H1 (cell line): Measurements from ENCODE around the gene BROX. TPM values are rescaled to one million over a fixed set of nuclear protein-coding genes. Genes with fewer than 3 reads are reported as not detected.

ENCODE experiments used
- CTCF ChIA-PET: fragments of 300-600 bp; sonication (Branson Sonifier 250); formaldehyde crosslinking; loops from one replicate; lab custom pipeline; 2021; ENCODE audit not compliant: partially characterized antibody; lab: Charles Lee
- POLR2A ChIA-PET: fragments of 300-600 bp; sonication (Branson Sonifier 250); formaldehyde crosslinking; loops from one replicate; lab custom pipeline; 2021; ENCODE audit warnings: inconsistent platforms; ENCODE audit not compliant: partially characterized antibody; lab: Charles Lee
- DNase-seq, 2 experiments: peaks; one replicate each; pipeline versions ENCODE4 v3.0.0 to v3.0.0-alpha.2; 2010 to 2022; ENCODE audit warnings: low spot score in 2 of 2, low read depth in 1 of 2, mixed read lengths in 1 of 2
- FAIRE-seq: peaks from 2 replicates; lab custom pipeline; 2011; peaks lifted over from hg19 to GRCh38; lab: Jason Lieb, UNC
- H2AFZ ChIP-seq: 2 replicates; pipeline ENCODE4 v1.8.1; 2012; ENCODE audit warnings: low read length, inconsistent platforms
- H2AK5ac ChIP-seq: 2 replicates; pipeline ENCODE4 v1.6.1; 2013; ENCODE audit warnings: low read depth, low read length
- H2BK120ac ChIP-seq: replicated peaks from 2 replicates; pipeline ENCODE3; 2013; ENCODE audit warnings: low read depth, low read length, inconsistent platforms
- H2BK12ac ChIP-seq: 2 replicates; pipeline ENCODE4 v1.6.1; 2013; ENCODE audit warnings: low read depth, low read length
- H2BK15ac ChIP-seq: 2 replicates; pipeline ENCODE4 v1.6.1; 2013; ENCODE audit warnings: low read length
- H2BK20ac ChIP-seq: 2 replicates; pipeline ENCODE4 v1.6.1; 2013; ENCODE audit warnings: low read length
- H2BK5ac ChIP-seq: 2 replicates; pipeline ENCODE4 v1.6.1; 2013; ENCODE audit warnings: low read depth, low read length
- H3K14ac ChIP-seq: 2 replicates; pipeline ENCODE4 v1.6.1; 2013; ENCODE audit warnings: inconsistent platforms; ENCODE audit not compliant: insufficient read length
- H3K18ac ChIP-seq: 2 replicates; pipeline ENCODE4 v1.6.1; 2013; ENCODE audit warnings: low read length; ENCODE audit errors: extremely low read depth
- H3K23ac ChIP-seq: 2 replicates; pipeline ENCODE4 v1.6.1; 2013; ENCODE audit warnings: inconsistent platforms; ENCODE audit not compliant: insufficient read length
- H3K23me2 ChIP-seq: 2 replicates; pipeline ENCODE4 v1.6.1; 2013; ENCODE audit warnings: low read depth, low read length
- H3K27ac ChIP-seq: 2 replicates; pipeline ENCODE4 v1.6.1; 2011; ENCODE audit warnings: low read depth, low read length, inconsistent platforms
- H3K27me3 ChIP-seq, 4 experiments: replicated peaks in 1 of 4; 1 replicate in 1 of 4; 2 replicates in 3 of 4; pipeline versions ENCODE4 v1.6.1 to v1.8.1; 2011 to 2013; ENCODE audit warnings: low read length in 3 of 4, mild to moderate bottlenecking in 3 of 4, inconsistent platforms in 2 of 4, mixed read lengths in 2 of 4, moderate library complexity in 1 of 4; ENCODE audit not compliant: control insufficient read depth in 3 of 4, insufficient read depth in 3 of 4; ENCODE audit errors: extremely low read depth in 1 of 4
- H3K36me3 ChIP-seq, 4 experiments: 2 replicates each; pipeline versions ENCODE4 v1.6.1 to v1.8.1; 2011 to 2013; ENCODE audit warnings: mild to moderate bottlenecking in 4 of 4, low read length in 3 of 4, moderate library complexity in 2 of 4, control low read depth in 1 of 4, inconsistent platforms in 1 of 4; ENCODE audit not compliant: insufficient read depth in 4 of 4, control insufficient read depth in 2 of 4
- H3K4ac ChIP-seq: replicated peaks from 2 replicates; pipeline ENCODE3; 2013; ENCODE audit warnings: low read length, low read depth, mixed read lengths, inconsistent platforms; ENCODE audit not compliant: insufficient read length
- H3K4me1 ChIP-seq, 4 experiments: replicated peaks in 1 of 4; 1 replicate in 1 of 4; 2 replicates in 3 of 4; pipeline versions ENCODE4 v1.6.1 to v1.8.1; 2011 to 2013; ENCODE audit warnings: low read length in 3 of 4, inconsistent platforms in 2 of 4, mixed read lengths in 1 of 4; ENCODE audit not compliant: insufficient read depth in 4 of 4, control insufficient read depth in 3 of 4
- H3K4me2 ChIP-seq, 2 experiments: 2 replicates each; pipeline versions ENCODE4 v1.6.1 to v1.8.1; 2011 to 2013; ENCODE audit warnings: low read depth in 2 of 2, low read length in 2 of 2, control low read depth in 1 of 2, inconsistent platforms in 1 of 2, mild to moderate bottlenecking in 1 of 2; ENCODE audit not compliant: insufficient read depth in 1 of 2
- H3K4me3 ChIP-seq, 4 experiments: fragments of 200-600, 300-600 bp in 1 of 4; sonication (generic), shearing (Covaris generic), sonication (Bioruptor Twin) in 1 of 4; 2 replicates each; pipeline versions ENCODE4 v1.5.1 to v1.8.1; 2011 to 2016; ENCODE audit warnings: low read length in 4 of 4, low read depth in 3 of 4, control low read depth in 2 of 4, inconsistent platforms in 2 of 4, mild to moderate bottlenecking in 2 of 4, mixed read lengths in 1 of 4, moderate library complexity in 1 of 4; ENCODE audit not compliant: insufficient read depth in 2 of 4; ENCODE audit errors: extremely low read depth in 1 of 4
- H3K56ac ChIP-seq: replicated peaks from 2 replicates; pipeline ENCODE3; 2013; ENCODE audit warnings: low read depth, mild to moderate bottlenecking, mixed read lengths, low read length, inconsistent platforms; ENCODE audit not compliant: insufficient read length
- H3K79me1 ChIP-seq: 2 replicates; pipeline ENCODE4 v1.6.1; 2013; ENCODE audit warnings: low read depth, low read length, control low read depth
- H3K79me2 ChIP-seq, 2 experiments: 2 replicates each; pipeline versions ENCODE4 v1.6.1 to v1.8.1; 2012 to 2013; ENCODE audit warnings: low read length in 2 of 2, mild to moderate bottlenecking in 2 of 2, inconsistent platforms in 1 of 2; ENCODE audit not compliant: insufficient read depth in 2 of 2, control insufficient read depth in 1 of 2
- H3K9ac ChIP-seq, 4 experiments: replicated peaks in 1 of 4; 1 replicate in 1 of 4; 2 replicates in 3 of 4; pipeline versions ENCODE4 v1.6.1 to v1.8.1; 2011 to 2013; ENCODE audit warnings: low read depth in 3 of 4, low read length in 3 of 4, control low read depth in 2 of 4, mild to moderate bottlenecking in 2 of 4, moderate library complexity in 2 of 4, inconsistent platforms in 1 of 4; ENCODE audit errors: extremely low read depth in 1 of 4
- H3K9me3 ChIP-seq, 2 experiments: 2 replicates each; pipeline versions ENCODE4 v1.6.1 to v1.8.1; 2012 to 2013; ENCODE audit warnings: mild to moderate bottlenecking in 2 of 2, moderate library complexity in 2 of 2, control low read depth in 1 of 2, inconsistent platforms in 1 of 2, low read depth in 1 of 2, low read length in 1 of 2, mixed read lengths in 1 of 2; ENCODE audit not compliant: insufficient read depth in 2 of 2
- H4K20me1 ChIP-seq, 2 experiments: replicated peaks in 1 of 2; 2 replicates each; pipeline versions ENCODE3 to v1.8.1; 2011 to 2013; ENCODE audit warnings: inconsistent platforms in 2 of 2, low read length in 2 of 2, mild to moderate bottlenecking in 1 of 2; ENCODE audit not compliant: insufficient read depth in 2 of 2, control insufficient read depth in 1 of 2
- H4K5ac ChIP-seq: 2 replicates; pipeline ENCODE4 v1.6.1; 2013; ENCODE audit warnings: low read length, low read depth, mixed read lengths, inconsistent platforms; ENCODE audit not compliant: insufficient read length
- H4K8ac ChIP-seq: 2 replicates; pipeline ENCODE4 v1.8.0; 2013; ENCODE audit warnings: mild to moderate bottlenecking, moderate library complexity, low read length, inconsistent platforms; ENCODE audit not compliant: insufficient read depth; ENCODE audit errors: extremely low read depth
- H4K91ac ChIP-seq: replicated peaks from 2 replicates; pipeline ENCODE3; 2013; ENCODE audit warnings: low read length, mixed read lengths, inconsistent platforms; ENCODE audit not compliant: insufficient read length
- BRCA1 ChIP-seq: IDR thresholded peaks from 2 replicates; pipeline ENCODE4 v1.6.1; 2012; ENCODE audit warnings: low read depth, low read length, improper control_type of control experiment
- CEBPB ChIP-seq: IDR thresholded peaks from 2 replicates; pipeline ENCODE4 v1.6.1; 2012; ENCODE audit warnings: low read depth, low read length
- CHD1 ChIP-seq: IDR thresholded peaks from 2 replicates; pipeline ENCODE4 v1.6.1; 2012; ENCODE audit warnings: low read depth, low read length, improper control_type of control experiment
- MAX ChIP-seq: IDR thresholded peaks from 2 replicates; pipeline ENCODE4 v1.6.1; 2012; ENCODE audit warnings: inconsistent platforms
- POU5F1 ChIP-seq: IDR thresholded peaks from 2 replicates; pipeline ENCODE4 v1.6.1; 2011; ENCODE audit warnings: low read depth, mild to moderate bottlenecking, low read length, moderate library complexity
- RFX5 ChIP-seq: IDR thresholded peaks from 2 replicates; pipeline ENCODE4 v1.6.1; 2011; ENCODE audit warnings: low read depth, low read length, improper control_type of control experiment, borderline replicate concordance
- SAP30 ChIP-seq: fragments of 300-600 bp; sonication (generic); IDR thresholded peaks from 2 replicates; pipeline ENCODE4 v1.7.1; 2012; ENCODE audit warnings: low read length, moderate library complexity, mild to moderate bottlenecking, inconsistent platforms; ENCODE audit not compliant: insufficient read depth, insufficient replicate concordance
- SIX5 ChIP-seq: IDR thresholded peaks from 2 replicates; pipeline ENCODE4 v1.6.1; 2011; ENCODE audit warnings: mild to moderate bottlenecking, low read depth, low read length
- SP1 ChIP-seq: IDR thresholded peaks from 2 replicates; pipeline ENCODE4 v1.6.1; 2011; ENCODE audit warnings: low read depth, low read length
- SP2 ChIP-seq: IDR thresholded peaks from 2 replicates; pipeline ENCODE4 v1.6.1; 2012; ENCODE audit warnings: mild to moderate bottlenecking, low read length, inconsistent platforms
- SRF ChIP-seq: IDR thresholded peaks from 2 replicates; pipeline ENCODE4 v1.6.1; 2011; ENCODE audit warnings: mild to moderate bottlenecking, low read depth, low read length, moderate library complexity
- TAF1 ChIP-seq: IDR thresholded peaks from 2 replicates; pipeline ENCODE4 v1.6.1; 2011; ENCODE audit warnings: mild to moderate bottlenecking, low read depth, low read length
- TBP ChIP-seq: IDR thresholded peaks from 2 replicates; pipeline ENCODE4 v1.6.1; 2011; ENCODE audit warnings: low read depth, low read length, improper control_type of control experiment
- WGBS, 2 experiments: shearing (Covaris generic) in 1 of 2; methylation state at CpG; one replicate each; pipeline versions ENCODE4 v1.1.6 to v1.1.7; 2013 to 2015; ENCODE audit warnings: low lambda C conversion rate in 2 of 2, mixed read lengths in 2 of 2, inconsistent platforms in 1 of 2, low coverage in 1 of 2, missing lambda C conversion rate in 1 of 2; ENCODE audit not compliant: insufficient replicate concordance in 2 of 2, insufficient coverage in 1 of 2, insufficient read length in 1 of 2; ENCODE audit errors: extremely low coverage in 1 of 2, missing lambda C conversion rate in 1 of 2; 5-methylcytosine and 5-hydroxymethylcytosine counted together
- polyA plus RNA-seq, 7 experiments: library from polyadenylated mRNA; depleted of rRNA in 3 of 7; stranded (reverse) in 5 of 7; unstranded in 2 of 7; fragments of >200 nt in 5 of 7; fragments of 200-250 nt in 2 of 7; gene quantifications; 1 replicate in 5 of 7; 2 replicates in 1 of 7; 4 replicates in 1 of 7; pipeline versions ENCODE4 v1.2.1 to v1.2.3, GENCODE V29; 2011 to 2013; ENCODE audit warnings: missing spikeins in 2 of 7, mixed read lengths in 2 of 7
- total RNA-seq: library from RNA; stranded (reverse); fragmentation: NEBNext Ultra II Directional; extraction: Animal tissue kit (Norgen Biotek cat#: 25700); gene quantifications from 2 replicates; pipeline ENCODE4 v1.2.1, GENCODE V29; 2021
- TF ChIP-seq, protein P1 (sequence below): IDR thresholded peaks from 2 replicates; pipeline ENCODE4 v1.6.1; 2012; ENCODE audit warnings: low read length, inconsistent platforms

Gene BROX
- total and polyA plus RNA-seq, 2 of the 8 experiments (the other 6 are each of a cell fraction or from before 2014, with no cell fraction given), result 3.8 to 26.7 TPM

DNA sequence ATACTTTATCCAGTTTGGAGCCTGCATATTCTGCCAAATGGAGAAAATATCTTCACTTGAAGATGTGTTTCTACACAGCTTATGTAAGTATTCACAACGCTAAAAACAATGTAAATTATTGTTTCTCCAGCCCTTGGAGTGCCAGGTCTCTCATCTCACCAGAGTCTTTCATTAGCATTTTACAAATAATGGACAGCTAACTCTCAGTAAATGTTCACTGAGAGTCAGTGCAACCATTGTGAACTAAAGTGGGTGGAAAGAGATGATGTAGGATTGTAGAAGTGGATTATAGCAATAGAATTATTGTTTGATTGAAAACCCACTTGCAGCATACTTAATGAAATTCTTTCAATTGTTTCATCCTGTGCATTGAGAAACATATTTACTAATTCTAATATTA is 16.4 kb downstream of the BROX start:
- H2BK5ac ChIP-seq, result no peak overlapping the region
- H2BK15ac ChIP-seq, result no peak overlapping the region
- H3K18ac ChIP-seq, result no peak overlapping the region
- no peak overlapping the region for H3K4ac ChIP-seq
- peaks cover 6 to 69% (median 32%) of the 10 kb centered on the region in 4 experiments for H3K36me3 ChIP-seq
- no peak overlapping the region for H2BK120ac ChIP-seq
- ChIA-PET POLR2A (no interaction called here), CTCF (no interaction called here)
- H3K9ac ChIP-seq, result no peak overlapping the region
- FAIRE-seq (no peak), DNase-seq (no peak)
- H3K79me2 ChIP-seq, result no peaks in the 10 kb centered on the region
- H3K23ac ChIP-seq, result no peak overlapping the region
- no peak overlapping the region for H3K27ac ChIP-seq
- no peak overlapping the region for H3K4me3 ChIP-seq
- H2BK12ac ChIP-seq, result no peak overlapping the region
- H3K79me1 ChIP-seq, result no peaks in the 10 kb centered on the region
- no peak overlapping the region for H2AFZ ChIP-seq
- no peak overlapping the region for H2AK5ac ChIP-seq
- no peak overlapping the region for H4K5ac ChIP-seq
- WGBS, 2 experiments, result 96% methylated on average over 1 of the region's 1 CpG; no CpG with 5 or more reads in 1 of the 2 experiments
- no peak overlapping the region for H4K8ac ChIP-seq
- no peak overlapping the region for H2BK20ac ChIP-seq
- no peak overlapping the region for H3K56ac ChIP-seq
- H3K4me1 ChIP-seq, result no peaks in the 10 kb centered on the region
- no peak overlapping the region for H3K4me2 ChIP-seq
- no peaks in the 10 kb centered on the region for H3K23me2 ChIP-seq
- no peaks in the 10 kb centered on the region for H4K20me1 ChIP-seq
- no peaks in the 10 kb centered on the region for H3K27me3 ChIP-seq
- H4K91ac ChIP-seq, result no peak overlapping the region
- no peaks in the 10 kb centered on the region for H3K9me3 ChIP-seq
- no peak overlapping the region for H3K14ac ChIP-seq
- TF ChIP-seq CHD1, result no peak
- no peak for TF ChIP-seq SAP30
- TF ChIP-seq MAX, result no peak
- no peak for TF ChIP-seq RFX5
- TF ChIP-seq POU5F1, result no peak
- no peak for TF ChIP-seq TBP
- TF ChIP-seq, protein P1, sequence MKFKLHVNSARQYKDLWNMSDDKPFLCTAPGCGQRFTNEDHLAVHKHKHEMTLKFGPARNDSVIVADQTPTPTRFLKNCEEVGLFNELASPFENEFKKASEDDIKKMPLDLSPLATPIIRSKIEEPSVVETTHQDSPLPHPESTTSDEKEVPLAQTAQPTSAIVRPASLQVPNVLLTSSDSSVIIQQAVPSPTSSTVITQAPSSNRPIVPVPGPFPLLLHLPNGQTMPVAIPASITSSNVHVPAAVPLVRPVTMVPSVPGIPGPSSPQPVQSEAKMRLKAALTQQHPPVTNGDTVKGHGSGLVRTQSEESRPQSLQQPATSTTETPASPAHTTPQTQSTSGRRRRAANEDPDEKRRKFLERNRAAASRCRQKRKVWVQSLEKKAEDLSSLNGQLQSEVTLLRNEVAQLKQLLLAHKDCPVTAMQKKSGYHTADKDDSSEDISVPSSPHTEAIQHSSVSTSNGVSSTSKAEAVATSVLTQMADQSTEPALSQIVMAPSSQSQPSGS, result no peak
- TF ChIP-seq SP1, result no peak
- TF ChIP-seq CEBPB, result no peak
- no peak for TF ChIP-seq BRCA1
- no peak for TF ChIP-seq SIX5
- TF ChIP-seq SP2, result no peak
- no peak for TF ChIP-seq SRF
- TF ChIP-seq TAF1, result no peak
